GM12878 (cell line): ENCODE measurements around the gene LARP4B.

ENCODE experiments used
- CTCF ChIP-seq, 3 experiments: IDR thresholded peaks in 2 of 3; conservative IDR thresholded peaks in 1 of 3; 2 replicates each; pipeline ENCODE4 v1.5.1; 2011; ENCODE audit warnings: low read depth in 3 of 3, low read length in 3 of 3, mild to moderate bottlenecking in 3 of 3, control low read depth in 2 of 3, moderate library complexity in 2 of 3, inconsistent platforms in 1 of 3, mixed read lengths in 1 of 3; ENCODE audit not compliant: control insufficient read depth in 2 of 3, insufficient read depth in 1 of 3; ENCODE audit errors: extremely low read depth in 1 of 3
- FOXM1 ChIP-seq: IDR thresholded peaks from 2 replicates; pipeline ENCODE4 v1.6.1; 2012; ENCODE audit warnings: low read depth, mild to moderate bottlenecking, inconsistent platforms, low read length, moderate library complexity
- HDAC6 ChIP-seq: fragments of 200-600 bp; sonication (generic); IDR thresholded peaks from one replicate; pipeline ENCODE4 v1.8.0; 2017; ENCODE audit warnings: antibody characterized with exemption; ENCODE audit not compliant: unreplicated experiment
- NFYB ChIP-seq: IDR thresholded peaks from 2 replicates; pipeline ENCODE4 v1.6.1; 2011; ENCODE audit warnings: low read depth, mild to moderate bottlenecking, low read length, improper control_type of control experiment, moderate library complexity; ENCODE audit not compliant: insufficient read depth
- PBX3 ChIP-seq: IDR thresholded peaks from 2 replicates; pipeline ENCODE4 v1.6.1; 2011; ENCODE audit warnings: mild to moderate bottlenecking, low read depth, low read length, moderate library complexity; ENCODE audit not compliant: insufficient replicate concordance
- SIN3A ChIP-seq: IDR thresholded peaks from 2 replicates; pipeline ENCODE4 v1.6.1; 2012; ENCODE audit warnings: low read depth, low read length, improper control_type of control experiment
- SMAD1 ChIP-seq: fragments of 450-650 bp; IDR thresholded peaks from 2 replicates; pipeline ENCODE4 v1.6.1; 2018; ENCODE audit warnings: mild to moderate bottlenecking, low read depth; ENCODE audit not compliant: partially characterized antibody
- SPI1 ChIP-seq: IDR thresholded peaks from 2 replicates; pipeline ENCODE4 v1.6.1; 2011; ENCODE audit warnings: low read depth, mild to moderate bottlenecking, low read length, moderate library complexity, borderline replicate concordance; ENCODE audit not compliant: insufficient read depth
- YY1 ChIP-seq: IDR thresholded peaks from 2 replicates; pipeline ENCODE4 v1.6.1; 2011; ENCODE audit warnings: low read depth, mild to moderate bottlenecking, low read length
- TF ChIP-seq, protein P1 (sequence below): IDR thresholded peaks from 2 replicates; pipeline ENCODE4 v1.6.1; 2011; ENCODE audit warnings: low read depth, low read length, improper control_type of control experiment, borderline replicate concordance
- TF ChIP-seq, protein P2 (sequence below): fragments of 450-650 bp; IDR thresholded peaks from 2 replicates; pipeline ENCODE4 v1.6.1; 2017; ENCODE audit warnings: mild to moderate bottlenecking, low read depth, inconsistent platforms; ENCODE audit not compliant: poor library complexity, severe bottlenecking

GRCh38 chr10:930625-931325 lies 730 bp downstream of the LARP4B start:
- TF ChIP-seq SMAD1, result no peak
- TF ChIP-seq, protein P1, sequence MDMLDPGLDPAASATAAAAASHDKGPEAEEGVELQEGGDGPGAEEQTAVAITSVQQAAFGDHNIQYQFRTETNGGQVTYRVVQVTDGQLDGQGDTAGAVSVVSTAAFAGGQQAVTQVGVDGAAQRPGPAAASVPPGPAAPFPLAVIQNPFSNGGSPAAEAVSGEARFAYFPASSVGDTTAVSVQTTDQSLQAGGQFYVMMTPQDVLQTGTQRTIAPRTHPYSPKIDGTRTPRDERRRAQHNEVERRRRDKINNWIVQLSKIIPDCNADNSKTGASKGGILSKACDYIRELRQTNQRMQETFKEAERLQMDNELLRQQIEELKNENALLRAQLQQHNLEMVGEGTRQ, result no peak
- no peak for TF ChIP-seq YY1
- TF ChIP-seq, protein P2, sequence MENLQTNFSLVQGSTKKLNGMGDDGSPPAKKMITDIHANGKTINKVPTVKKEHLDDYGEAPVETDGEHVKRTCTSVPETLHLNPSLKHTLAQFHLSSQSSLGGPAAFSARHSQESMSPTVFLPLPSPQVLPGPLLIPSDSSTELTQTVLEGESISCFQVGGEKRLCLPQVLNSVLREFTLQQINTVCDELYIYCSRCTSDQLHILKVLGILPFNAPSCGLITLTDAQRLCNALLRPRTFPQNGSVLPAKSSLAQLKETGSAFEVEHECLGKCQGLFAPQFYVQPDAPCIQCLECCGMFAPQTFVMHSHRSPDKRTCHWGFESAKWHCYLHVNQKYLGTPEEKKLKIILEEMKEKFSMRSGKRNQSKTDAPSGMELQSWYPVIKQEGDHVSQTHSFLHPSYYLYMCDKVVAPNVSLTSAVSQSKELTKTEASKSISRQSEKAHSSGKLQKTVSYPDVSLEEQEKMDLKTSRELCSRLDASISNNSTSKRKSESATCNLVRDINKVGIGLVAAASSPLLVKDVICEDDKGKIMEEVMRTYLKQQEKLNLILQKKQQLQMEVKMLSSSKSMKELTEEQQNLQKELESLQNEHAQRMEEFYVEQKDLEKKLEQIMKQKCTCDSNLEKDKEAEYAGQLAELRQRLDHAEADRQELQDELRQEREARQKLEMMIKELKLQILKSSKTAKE, result no peak
- TF ChIP-seq NFYB, result no peak
- no peak for TF ChIP-seq CTCF (IDR thresholded peaks at IDR 0.05 in 2 of 3, conservative IDR thresholded peaks at IDR 0.05 in 1 of 3; ENCODE audit: control insufficient read depth in 2 of 3, extremely low read depth in 1 of 3, insufficient read depth in 1 of 3, low read depth in 3 of 3, low read length in 3 of 3)
- TF ChIP-seq PBX3, result no peak
- TF ChIP-seq SIN3A, result 0 out of 2 replicates have a peak, but pooled peaks have one; percentile 12
- no peak for TF ChIP-seq HDAC6
- no peak for TF ChIP-seq FOXM1
- no peak for TF ChIP-seq SPI1
